IMR-90 (cell line): Measurements from ENCODE around the gene CYP17A1. TPM values are rescaled to one million over a fixed set of nuclear protein-coding genes. Genes with fewer than 3 reads are reported as not detected.
A peak's percentile ranks its signal among the peaks of the same experiment; 100 is the strongest.

Source experiments
- ATAC-seq: fragments of 200-7000 bp; cut with Tn5 transposase; 2 replicates; pipeline ENCODE4 v1.9.1; 2020; ENCODE audit warnings: low read depth, mild to moderate bottlenecking, moderate library complexity
- BruUV-seq: library from RNA; stranded (reverse); fragments of 400-500 nt; replicated peaks from 2 replicates; lab custom pipeline; 2021; lab: Mats Ljungman, UMichigan
- CTCF ChIA-PET: fragments of 300-600 bp; formaldehyde crosslinking; extraction: SDS; loops from one replicate; lab custom pipeline; 2021; ENCODE audit warnings: antibody characterized with exemption; lab: Yijun Ruan, JAX
- POLR2A ChIA-PET: fragments of 300-600 bp; sonication (Branson Sonifier 250); formaldehyde crosslinking; loops from one replicate; lab custom pipeline; 2022; ENCODE audit warnings: antibody characterized with exemption; ENCODE audit not compliant: unreplicated experiment; lab: Charles Lee
- DNase-seq: peaks from one replicate; pipeline ENCODE4 v3.0.0; 2013
- H2AFZ ChIP-seq: replicated peaks from 2 replicates; pipeline ENCODE3; 2013; ENCODE audit warnings: low read length, mild to moderate bottlenecking; ENCODE audit not compliant: poor library complexity
- H2AK5ac ChIP-seq: 2 replicates; pipeline ENCODE4 v1.6.1; 2013; ENCODE audit warnings: low read depth, low read length, inconsistent platforms
- H2AK9ac ChIP-seq: replicated peaks from 2 replicates; pipeline ENCODE3; 2013; ENCODE audit warnings: mild to moderate bottlenecking, low read depth, low read length, moderate library complexity; ENCODE audit not compliant: poor library complexity
- H2BK120ac ChIP-seq: 2 replicates; pipeline ENCODE4 v1.6.1; 2013; ENCODE audit warnings: low read depth, low read length, inconsistent platforms
- H2BK15ac ChIP-seq: 3 replicates; pipeline ENCODE4 v1.6.1; 2013; ENCODE audit warnings: low read depth, low read length, inconsistent platforms
- H2BK20ac ChIP-seq: 2 replicates; pipeline ENCODE4 v1.6.1; 2013; ENCODE audit warnings: low read depth, mild to moderate bottlenecking, inconsistent platforms, low read length, moderate library complexity
- H2BK5ac ChIP-seq: 2 replicates; pipeline ENCODE4 v1.6.1; 2013; ENCODE audit warnings: mild to moderate bottlenecking, low read depth, low read length, inconsistent platforms; ENCODE audit not compliant: poor library complexity, severe bottlenecking
- H3K14ac ChIP-seq: replicated peaks from 2 replicates; pipeline ENCODE4 v1.6.1; 2013; ENCODE audit warnings: low read depth, low read length, inconsistent platforms
- H3K18ac ChIP-seq: 2 replicates; pipeline ENCODE4 v1.6.1; 2013; ENCODE audit warnings: low read depth, low read length, control low read depth
- H3K23ac ChIP-seq: 2 replicates; pipeline ENCODE4 v1.6.1; 2013; ENCODE audit warnings: low read depth, low read length, inconsistent platforms
- H3K27ac ChIP-seq: 2 replicates; pipeline ENCODE4 v1.5.1; 2013; ENCODE audit warnings: mild to moderate bottlenecking, control low read depth, low read length; ENCODE audit not compliant: insufficient read depth
- H3K27me3 ChIP-seq: 2 replicates; pipeline ENCODE4 v1.6.1; 2013; ENCODE audit warnings: low read length; ENCODE audit not compliant: control insufficient read depth, insufficient read depth
- H3K36me3 ChIP-seq: 2 replicates; pipeline ENCODE4 v1.6.1; 2013; ENCODE audit warnings: low read length, mixed read lengths; ENCODE audit not compliant: control insufficient read depth, insufficient read depth
- H3K4ac ChIP-seq: 2 replicates; pipeline ENCODE4 v1.6.1; 2013; ENCODE audit warnings: low read depth, low read length, inconsistent platforms
- H3K4me1 ChIP-seq: 2 replicates; pipeline ENCODE4 v1.6.1; 2013; ENCODE audit warnings: low read length, mixed read lengths; ENCODE audit not compliant: control insufficient read depth, insufficient read depth
- H3K4me2 ChIP-seq: 2 replicates; pipeline ENCODE4 v1.6.1; 2013; ENCODE audit warnings: low read depth, mild to moderate bottlenecking, control low read depth, low read length, moderate library complexity
- H3K4me3 ChIP-seq: 2 replicates; pipeline ENCODE4 v1.5.1; 2013; ENCODE audit warnings: low read depth, mild to moderate bottlenecking, control low read depth, low read length, moderate library complexity; ENCODE audit not compliant: insufficient read depth
- H3K56ac ChIP-seq: 2 replicates; pipeline ENCODE4 v1.6.1; 2013; ENCODE audit warnings: low read length, inconsistent platforms; ENCODE audit not compliant: insufficient read depth; ENCODE audit errors: extremely low read depth
- H3K79me1 ChIP-seq, 2 experiments: 2 replicates each; pipeline ENCODE4 v1.6.1; 2013; ENCODE audit warnings: low read length in 2 of 2, inconsistent platforms in 1 of 2, low read depth in 1 of 2
- H3K9ac ChIP-seq: 2 replicates; pipeline ENCODE4 v1.6.1; 2013; ENCODE audit warnings: low read depth, low read length, control low read depth
- H3K9me1 ChIP-seq: 2 replicates; pipeline ENCODE4 v1.6.1; 2013; ENCODE audit warnings: low read length, inconsistent platforms; ENCODE audit not compliant: insufficient read depth
- H3K9me3 ChIP-seq: 2 replicates; pipeline ENCODE4 v1.6.1; 2013; ENCODE audit warnings: low read length; ENCODE audit not compliant: control insufficient read depth, insufficient read depth
- H4K20me1 ChIP-seq: 2 replicates; pipeline ENCODE4 v1.6.1; 2013; ENCODE audit warnings: low read length, inconsistent platforms; ENCODE audit not compliant: insufficient read depth
- H4K5ac ChIP-seq: 2 replicates; pipeline ENCODE4 v1.6.1; 2013; ENCODE audit warnings: mild to moderate bottlenecking, low read depth, low read length, control low read depth
- H4K8ac ChIP-seq, 2 experiments: 2 replicates each; pipeline ENCODE4 v1.6.1; 2013; ENCODE audit warnings: low read depth in 2 of 2, low read length in 2 of 2, control low read depth in 1 of 2, inconsistent platforms in 1 of 2
- H4K91ac ChIP-seq: 2 replicates; pipeline ENCODE4 v1.6.1; 2013; ENCODE audit warnings: low read depth, low read length, inconsistent platforms; ENCODE audit not compliant: insufficient read depth
- BHLHE40 ChIP-seq: fragments of 150-350 bp; IDR thresholded peaks from 2 replicates; pipeline ENCODE4 v1.6.1; 2016; ENCODE audit warnings: mild to moderate bottlenecking, low read depth, low read length
- CEBPB ChIP-seq: IDR thresholded peaks from 2 replicates; pipeline ENCODE4 v1.6.1; 2012; ENCODE audit warnings: low read depth, low read length, improper control_type of control experiment
- CHD1 ChIP-seq: IDR thresholded peaks from 2 replicates; pipeline ENCODE4 v1.6.1; 2012; ENCODE audit warnings: low read depth, low read length, improper control_type of control experiment
- CTCF ChIP-seq: conservative IDR thresholded peaks from 2 replicates; pipeline ENCODE4 v1.5.1; 2012; ENCODE audit warnings: mild to moderate bottlenecking, low read depth, low read length, improper control_type of control experiment
- ELK1 ChIP-seq: fragments of 150-350 bp; IDR thresholded peaks from 2 replicates; pipeline ENCODE4 v1.6.1; 2016; ENCODE audit warnings: low read depth, mild to moderate bottlenecking, low read length, moderate library complexity, borderline replicate concordance
- FOS ChIP-seq: fragments of 150-350 bp; IDR thresholded peaks from 2 replicates; pipeline ENCODE4 v1.6.1; 2016; ENCODE audit warnings: low read depth, low read length
- MAFK ChIP-seq: IDR thresholded peaks from 2 replicates; pipeline ENCODE4 v1.6.1; 2012; ENCODE audit warnings: low read depth, low read length, improper control_type of control experiment
- MAZ ChIP-seq: IDR thresholded peaks from 2 replicates; pipeline ENCODE4 v1.6.1; 2012; ENCODE audit warnings: low read depth, mild to moderate bottlenecking, low read length, improper control_type of control experiment, moderate library complexity, borderline replicate concordance
- MXI1 ChIP-seq: IDR thresholded peaks from 2 replicates; pipeline ENCODE4 v1.6.1; 2012; ENCODE audit warnings: low read depth, mild to moderate bottlenecking, low read length, moderate library complexity, borderline replicate concordance
- NFE2L2 ChIP-seq: fragments of 150-350 bp; IDR thresholded peaks from 2 replicates; pipeline ENCODE4 v1.6.1; 2016; ENCODE audit warnings: low read depth, mild to moderate bottlenecking, low read length
- POLR2A ChIP-seq: IDR thresholded peaks from 2 replicates; pipeline ENCODE4 v1.6.1; 2012; ENCODE audit warnings: mild to moderate bottlenecking, low read depth, low read length
- RAD21 ChIP-seq: IDR thresholded peaks from 2 replicates; pipeline ENCODE4 v1.6.1; 2012; ENCODE audit warnings: low read length, improper control_type of control experiment
- RCOR1 ChIP-seq: IDR thresholded peaks from 2 replicates; pipeline ENCODE4 v1.6.1; 2012; ENCODE audit warnings: mild to moderate bottlenecking, low read length, improper control_type of control experiment; ENCODE audit not compliant: insufficient replicate concordance
- RFX5 ChIP-seq: IDR thresholded peaks from 2 replicates; pipeline ENCODE4 v1.8.0; 2012; ENCODE audit warnings: low read depth, mild to moderate bottlenecking, low read length, moderate library complexity
- SMC3 ChIP-seq: fragments of 150-350 bp; IDR thresholded peaks from 2 replicates; pipeline ENCODE4 v1.6.1; 2016; ENCODE audit warnings: low read depth, mild to moderate bottlenecking, antibody characterized with exemption, low read length, moderate library complexity
- USF2 ChIP-seq: fragments of 150-350 bp; IDR thresholded peaks from 2 replicates; pipeline ENCODE4 v1.6.1; 2017; ENCODE audit warnings: mild to moderate bottlenecking, antibody characterized with exemption, low read length, low read depth
- WGBS, 2 experiments: methylation state at CpG; one replicate each; pipeline versions ENCODE4 v1.1.5 to v1.1.7; 2013; ENCODE audit warnings: missing lambda C conversion rate in 2 of 2; ENCODE audit not compliant: insufficient read length in 1 of 2; ENCODE audit errors: extremely low coverage in 2 of 2; 5-methylcytosine and 5-hydroxymethylcytosine counted together
- dilution Hi-C: fragments of 300-500 bp; cut with HindIII; formaldehyde crosslinking; loops from one replicate; pipeline ENCODE4 v1.14.3; 2018; ENCODE audit warnings: low sequenced_read_pairs; ENCODE audit not compliant: unreplicated experiment
- in situ Hi-C: fragments of 300-500 bp; cut with MboI; formaldehyde crosslinking; loops from 3 replicates; pipeline ENCODE4 v1.14.3; 2019; ENCODE audit warnings: low sequenced_read_pairs, inconsistent platforms, mixed read lengths
- intact Hi-C: fragments of 100-400 bp; cut with micrococcal nuclease; formaldehyde crosslinking; loops from 2 replicates; pipeline ENCODE4 v1.10.0; 2022
- polyA plus RNA-seq, 3 experiments: library from polyadenylated mRNA; depleted of rRNA; stranded (reverse); fragments of >200 nt; gene quantifications; 2 replicates each; pipeline ENCODE4 v1.2.3, GENCODE V29; 2012; ENCODE audit warnings: low replicate concordance in 1 of 3
- total RNA-seq: library from RNA; depleted of rRNA; stranded (reverse); fragments of >200 nt; gene quantifications from 2 replicates; pipeline ENCODE4 v1.2.3, GENCODE V29; 2012

Gene CYP17A1
- total and polyA plus RNA-seq, 2 of the 4 experiments (the other 2 are of a cell fraction) = not detected

- POLR2A ChIA-PET = no interaction called here
- CTCF ChIA-PET = no interaction called here
- H4K20me1 ChIP-seq = no peaks in the 10 kb centered on the region
- H3K9me3 ChIP-seq = no peaks in the 10 kb centered on the region
- BruUV-seq = no TSS peak
- in situ Hi-C loops (no loop called here), intact Hi-C loops (no loop called here), dilution Hi-C loops (no loop called here)
- no peaks in the 10 kb centered on the region for H3K36me3 ChIP-seq
- H3K4me2 ChIP-seq = peak overlapping the region; percentile 80
- no peak overlapping the region for H3K27ac ChIP-seq
- H3K27me3 ChIP-seq = no peaks in the 10 kb centered on the region
- H3K4ac ChIP-seq = peak overlapping the region; percentile 49; the same call in 1 of the 2 replicates
- H2AFZ ChIP-seq = peak overlapping the region; percentile 93
- peak overlapping the region; percentile 81 to 94; a peak in 3 of 4 replicates for H4K8ac ChIP-seq
- H4K91ac ChIP-seq = no peak overlapping the region
- no peak overlapping the region for H3K18ac ChIP-seq
- TF ChIP-seq USF2 (no peak), MAZ (no peak), CTCF (no peak), CEBPB (no peak), RFX5 (no peak), POLR2A (no peak), BHLHE40 (no peak), RAD21 (no peak), NFE2L2 (no peak), CHD1 (no peak), FOS (no peak), MAFK (no peak), SMC3 (no peak), MXI1 (no peak), ELK1 (no peak), RCOR1 (no peak)
- H3K4me1 ChIP-seq = peaks cover 5% of the 10 kb centered on the region
- no peak overlapping the region for H3K23ac ChIP-seq
- H3K14ac ChIP-seq = no peak overlapping the region
- H2AK5ac ChIP-seq = no peak overlapping the region
- peak overlapping the region; percentile 79 for H2AK9ac ChIP-seq
- H2BK120ac ChIP-seq = no peak overlapping the region
- H3K9ac ChIP-seq = no peak overlapping the region
- no peak overlapping the region for H3K4me3 ChIP-seq
- H3K56ac ChIP-seq = no peak overlapping the region
- no peak overlapping the region for H4K5ac ChIP-seq
- ATAC-seq = no peak
- no peak overlapping the region for H2BK20ac ChIP-seq
- no peak for DNase-seq
- H3K79me1 ChIP-seq = peaks cover 0 to 8% of the 10 kb centered on the region in 2 experiments; a peak in 1 of 4 replicates
- 98% methylated on average over 6 of the region's 10 CpGs; no CpG with 5 or more reads in 1 of the 2 experiments for WGBS, 2 experiments
- no peak overlapping the region for H2BK15ac ChIP-seq
- no peak overlapping the region for H2BK5ac ChIP-seq
- 0 out of 2 replicates have a peak, but pooled peaks cover 8% of the 10 kb centered on the region for H3K9me1 ChIP-seq
Observed at GRCh38 chr10:102870221-102870620, 33.0 kb upstream of the CYP17A1 start.
